ENCODE results near the gene LYPD6.

- TF ChIP-seq POLR2A (IDR thresholded peaks at IDR 0.05; ENCODE audit: low read depth, low read length): no peak
- no peak for TF ChIP-seq CTCF (IDR thresholded peaks at IDR 0.05; ENCODE audit: extremely low read depth in 1 of 2, insufficient read depth in 1 of 2, low read depth in 1 of 2, low read length in 2 of 2)
- TF ChIP-seq FOS (IDR thresholded peaks at IDR 0.05; ENCODE audit: borderline replicate concordance, insufficient read depth, low read length): no peak
- TF ChIP-seq MAX (IDR thresholded peaks at IDR 0.05; ENCODE audit: insufficient read depth, insufficient read length): no peak
- TF ChIP-seq POLR2AphosphoS5 (IDR thresholded peaks at IDR 0.05; ENCODE audit: insufficient read depth, low read depth, low read length): no peak
- no peak for TF ChIP-seq GATA2 (IDR thresholded peaks at IDR 0.05; ENCODE audit: insufficient read depth, insufficient read length, low read depth, low read length)
- TF ChIP-seq JUN (IDR thresholded peaks at IDR 0.05; ENCODE audit: borderline replicate concordance, insufficient read depth, insufficient read length, low read depth): no peak
These were observed 34.4 kb upstream of the LYPD6 start for GRCh38 chr2:149296031-149296430.

Data from endothelial cell of umbilical vein (primary cell).